GM19238 (cell line): ENCODE measurements around the gene CLEC18C.
"Not testable (repeated sequence)": the region's sequence is repeated elsewhere in the genome, so short reads cannot be mapped to it uniquely, and the experiment has no call there.

Experiments used
- DNase-seq: peaks from one replicate; pipeline ENCODE4 v3.0.0; 2011; ENCODE audit warnings: low spot score; ENCODE audit not compliant: insufficient read length

CLEC18C gene

DNA sequence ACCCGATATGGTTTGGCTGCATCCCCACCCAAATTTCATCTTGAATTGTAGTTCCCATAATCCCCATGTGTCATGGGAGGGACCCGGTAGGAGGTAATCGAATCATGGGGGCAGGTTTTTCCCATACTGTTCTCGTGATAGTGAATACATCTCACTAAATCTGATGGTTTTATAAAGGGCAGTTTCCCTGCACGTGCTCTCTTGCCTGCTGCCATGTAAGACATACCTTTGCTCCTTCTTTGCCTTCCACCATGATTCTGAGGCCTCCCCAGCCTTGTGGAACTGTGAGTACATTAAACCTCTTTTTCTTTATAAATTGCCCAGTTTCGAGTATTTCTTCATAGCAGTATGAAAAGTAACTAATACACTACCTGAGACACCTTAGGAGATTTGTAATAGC is 32.8 kb downstream of the CLEC18C start:
- DNase-seq: not testable (repeated sequence)

DNA sequence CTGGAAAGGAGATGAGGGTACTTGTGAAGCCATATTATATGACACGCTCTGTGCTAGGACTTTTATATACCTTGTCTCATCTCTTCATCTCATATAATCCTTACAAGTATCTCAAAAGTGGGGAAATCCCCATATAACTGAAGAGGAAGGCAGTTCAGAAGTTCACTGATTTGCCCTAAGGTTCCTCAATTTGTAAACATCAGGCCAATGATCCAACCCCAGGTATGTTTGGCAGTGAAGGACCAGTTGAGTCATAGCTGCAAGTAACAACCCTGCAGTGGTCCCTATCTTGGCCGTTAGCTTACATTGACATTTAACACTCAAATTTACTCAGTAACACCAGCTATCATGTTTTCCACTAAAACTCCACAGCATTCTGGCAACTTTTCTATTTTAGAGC is 45.0 kb downstream of the CLEC18C start:
- not testable (repeated sequence) for DNase-seq

DNA sequence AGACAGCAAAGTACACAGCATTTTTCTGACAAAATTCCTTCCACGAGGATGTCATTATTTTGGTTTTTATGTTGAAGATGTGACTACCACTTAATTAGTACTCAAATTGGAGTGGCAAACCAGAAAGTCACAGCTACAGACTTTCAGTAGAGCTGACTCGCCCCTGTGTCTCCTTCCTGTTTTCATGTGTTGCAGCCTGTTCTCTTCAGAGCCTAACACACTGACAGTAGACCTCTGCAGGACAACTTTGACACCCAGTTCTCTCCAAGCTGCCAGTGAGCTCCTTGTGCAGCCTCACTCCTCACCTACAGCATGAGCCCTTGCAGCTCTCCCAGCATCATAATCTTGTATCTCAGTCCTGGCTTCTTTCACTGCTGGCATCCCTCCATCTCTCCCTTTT is 49.0 kb downstream of the CLEC18C start:
- not testable (repeated sequence) for DNase-seq

DNA sequence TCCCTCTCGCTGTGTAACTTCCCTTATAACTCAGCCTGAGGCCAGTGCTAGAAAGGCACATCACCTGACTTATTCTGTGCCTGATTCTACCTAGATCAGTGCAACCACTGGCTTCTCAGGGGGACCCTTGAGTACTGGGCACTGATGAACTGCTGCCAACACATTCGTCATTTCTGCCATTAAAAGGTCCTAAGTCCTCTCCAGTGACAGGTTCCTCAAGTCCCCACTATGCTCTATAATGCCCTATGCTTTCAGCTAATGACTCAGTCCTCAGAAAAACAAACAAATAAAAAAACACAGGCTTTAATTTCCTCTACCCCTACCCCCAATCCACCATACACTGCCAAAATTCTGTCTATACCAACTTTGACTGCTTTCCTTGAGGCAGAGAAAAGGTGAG is 49.6 kb downstream of the CLEC18C start:
- DNase-seq: not testable (repeated sequence)

DNA sequence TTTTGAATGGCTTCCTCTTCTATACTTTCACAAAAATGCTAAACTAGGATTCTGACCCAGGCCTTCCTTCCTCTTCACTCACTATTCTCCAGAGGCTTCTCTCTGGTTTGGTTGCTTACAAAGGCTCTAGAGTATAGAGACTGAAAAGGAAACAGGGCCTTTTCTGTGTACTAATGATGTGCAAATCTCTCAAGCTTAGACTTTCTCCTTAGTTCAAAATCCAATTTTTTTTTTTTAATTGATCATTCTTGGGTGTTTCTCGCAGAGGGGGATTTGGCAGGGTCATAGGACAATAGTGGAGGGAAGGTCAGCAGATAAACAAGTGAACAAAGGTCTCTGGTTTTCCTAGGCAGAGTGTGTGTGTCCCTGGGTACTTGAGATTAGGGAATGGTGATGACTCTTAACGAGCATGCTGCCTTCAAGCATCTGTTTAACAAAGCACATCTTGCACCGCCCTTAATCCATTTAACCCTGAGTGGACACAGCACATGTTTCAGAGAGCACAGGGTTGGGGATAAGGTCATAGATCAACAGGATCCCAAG is 50.5 kb downstream of the CLEC18C start:
- not testable (repeated sequence) for DNase-seq

DNA sequence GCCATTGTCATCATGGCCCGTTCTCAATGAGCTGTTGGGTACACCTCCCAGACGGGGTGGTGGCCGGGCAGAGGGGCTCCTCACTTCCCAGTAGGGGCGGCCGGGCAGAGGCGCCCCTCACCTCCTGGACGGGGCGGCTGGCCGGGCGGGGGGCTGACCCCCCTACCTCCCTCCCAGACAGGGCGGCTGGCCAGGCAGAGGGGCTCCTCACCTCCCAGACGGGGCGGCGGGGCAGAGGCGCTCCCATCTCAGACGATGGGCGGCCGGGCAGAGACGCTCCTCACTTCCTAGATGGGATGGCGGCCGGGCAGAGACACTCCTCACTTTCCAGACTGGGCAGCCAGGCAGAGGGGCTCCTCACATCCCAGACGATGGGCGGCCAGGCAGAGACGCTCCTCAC is 51.1 kb downstream of the CLEC18C start:
- DNase-seq: not testable (repeated sequence)

DNA sequence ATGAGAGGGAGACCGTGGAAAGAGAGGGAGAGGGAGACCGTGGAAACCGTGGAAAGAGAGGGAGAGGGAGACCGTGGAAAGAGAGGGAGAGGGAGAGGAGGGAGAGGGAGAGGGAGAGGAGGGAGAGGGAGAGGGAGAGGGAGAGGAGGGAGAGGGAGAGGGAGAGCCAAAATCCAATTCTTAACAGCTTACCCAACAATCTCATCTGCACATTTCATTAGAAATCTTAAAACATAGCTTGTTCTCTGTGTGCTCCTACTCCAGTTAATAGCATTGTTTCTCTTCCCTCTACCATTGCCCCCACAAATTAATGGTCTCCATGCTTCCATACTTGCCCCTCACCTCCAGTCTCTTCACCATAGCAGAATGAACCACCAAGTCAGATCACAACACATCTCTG is 51.8 kb downstream of the CLEC18C start:
- DNase-seq: not testable (repeated sequence)

DNA sequence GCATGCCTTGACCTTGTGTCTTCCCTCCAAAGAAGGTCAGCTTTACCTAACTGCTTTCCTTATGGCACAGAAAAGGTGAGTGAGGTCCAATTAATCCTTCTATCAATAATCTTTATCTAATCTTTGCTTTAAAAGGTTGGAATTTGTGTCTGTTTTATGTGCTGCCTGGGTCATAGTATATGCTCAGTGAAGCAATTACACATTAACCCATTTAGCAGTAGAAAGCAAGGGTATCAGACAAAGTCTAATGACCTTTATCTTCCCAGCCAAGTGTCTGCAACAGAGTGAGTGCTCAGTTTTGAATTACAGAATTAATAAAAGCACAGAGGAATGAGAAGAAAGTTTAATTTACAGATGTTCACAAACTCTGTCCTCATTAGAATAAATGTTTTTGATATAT is 52.4 kb downstream of the CLEC18C start:
- DNase-seq: not testable (repeated sequence)

DNA sequence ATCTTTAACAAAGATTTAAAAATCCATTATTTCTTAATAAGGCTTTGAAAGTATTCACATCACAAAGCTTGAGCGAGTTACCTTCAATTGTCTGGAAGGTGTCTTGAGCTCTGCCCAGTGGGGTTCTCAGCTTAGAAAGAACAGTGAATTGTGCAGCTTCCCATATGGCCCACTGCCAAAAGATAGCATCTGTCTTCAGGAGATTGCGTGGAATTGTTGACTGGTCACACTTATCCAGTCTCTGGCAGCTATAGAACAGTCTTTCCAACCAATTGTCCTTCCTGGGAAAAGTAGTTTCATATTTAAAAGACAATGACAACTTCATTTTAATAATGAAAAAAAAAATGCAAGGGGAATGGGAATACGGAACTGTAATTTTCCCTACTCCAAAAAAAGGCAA is 58.2 kb downstream of the CLEC18C start:
- not testable (repeated sequence) for DNase-seq
